Loucy (cell line): ENCODE measurements around the gene MACROD1.

ENCODE experiments used
- H2AFZ ChIP-seq: fragments of 200-600 bp; sonication (generic); 2 replicates; pipeline ENCODE4 v1.6.0; 2016; ENCODE audit warnings: antibody characterized with exemption, mild to moderate bottlenecking, low read length, moderate library complexity
- H3F3A ChIP-seq: fragments of 200-600 bp; 2 replicates; pipeline ENCODE4 v1.6.0; 2016; ENCODE audit warnings: antibody characterized with exemption, low read depth, mild to moderate bottlenecking
- H3K27me3 ChIP-seq: fragments of 200-600 bp; sonication (generic); 2 replicates; pipeline ENCODE4 v1.6.1; 2014; ENCODE audit warnings: low read length, mild to moderate bottlenecking; ENCODE audit not compliant: insufficient read depth, poor library complexity, severe bottlenecking
- H3K36me3 ChIP-seq: fragments of 200-600 bp; sonication (generic); 2 replicates; pipeline ENCODE4 v1.6.1; 2016; ENCODE audit warnings: low read length; ENCODE audit not compliant: insufficient read depth
- H3K4me1 ChIP-seq: fragments of 200-600 bp; sonication (generic); 2 replicates; pipeline ENCODE4 v1.5.1; 2014; ENCODE audit warnings: low read length, mild to moderate bottlenecking; ENCODE audit not compliant: insufficient read depth, poor library complexity, severe bottlenecking
- H3K4me2 ChIP-seq: fragments of 200-600 bp; sonication (generic); 2 replicates; pipeline ENCODE4 v1.6.0; 2014; ENCODE audit warnings: antibody characterized with exemption, low read length, low read depth, mild to moderate bottlenecking; ENCODE audit not compliant: poor library complexity, severe bottlenecking
- H3K4me3 ChIP-seq: fragments of 200-600 bp; sonication (generic); 2 replicates; pipeline ENCODE4 v1.5.1; 2014; ENCODE audit warnings: low read length, mild to moderate bottlenecking, mixed read lengths; ENCODE audit not compliant: poor library complexity, severe bottlenecking
- H3K79me2 ChIP-seq: fragments of 200-600 bp; sonication (generic); 2 replicates; pipeline ENCODE4 v1.6.1; 2014; ENCODE audit warnings: low read length; ENCODE audit not compliant: insufficient read depth
- H3K9ac ChIP-seq: fragments of 200-600 bp; sonication (generic); 2 replicates; pipeline ENCODE4 v1.6.0; 2014; ENCODE audit warnings: mild to moderate bottlenecking, low read depth, low read length, moderate library complexity; ENCODE audit not compliant: poor library complexity, severe bottlenecking
- H3K9me2 ChIP-seq: fragments of 200-600 bp; sonication (generic); replicated peaks from 2 replicates; pipeline ENCODE4 v1.6.1; 2016; ENCODE audit warnings: low read depth, low read length, mixed read lengths
- H3K9me3 ChIP-seq: fragments of 200-600 bp; sonication (generic); 2 replicates; pipeline ENCODE4 v1.6.1; 2014; ENCODE audit warnings: mild to moderate bottlenecking, antibody characterized with exemption, low read length, low read depth; ENCODE audit not compliant: insufficient read depth
- H4K20me1 ChIP-seq: fragments of 200-600 bp; sonication (generic); 2 replicates; pipeline ENCODE4 v1.6.0; 2014; ENCODE audit warnings: antibody characterized with exemption, low read length, mild to moderate bottlenecking; ENCODE audit not compliant: insufficient read depth, poor library complexity, severe bottlenecking
- EZH2phosphoT487 ChIP-seq: fragments of 200-600 bp; IDR thresholded peaks from 2 replicates; pipeline ENCODE4 v1.6.1; 2018; ENCODE audit warnings: antibody characterized with exemption, mild to moderate bottlenecking, moderate library complexity, borderline replicate concordance
- TF ChIP-seq, protein P1 (sequence below): fragments of 200-600 bp; sonication (generic); conservative IDR thresholded peaks from 2 replicates; pipeline ENCODE4 v1.5.1; 2014; ENCODE audit warnings: mild to moderate bottlenecking, antibody characterized with exemption, low read length

Gene MACROD1

DNA sequence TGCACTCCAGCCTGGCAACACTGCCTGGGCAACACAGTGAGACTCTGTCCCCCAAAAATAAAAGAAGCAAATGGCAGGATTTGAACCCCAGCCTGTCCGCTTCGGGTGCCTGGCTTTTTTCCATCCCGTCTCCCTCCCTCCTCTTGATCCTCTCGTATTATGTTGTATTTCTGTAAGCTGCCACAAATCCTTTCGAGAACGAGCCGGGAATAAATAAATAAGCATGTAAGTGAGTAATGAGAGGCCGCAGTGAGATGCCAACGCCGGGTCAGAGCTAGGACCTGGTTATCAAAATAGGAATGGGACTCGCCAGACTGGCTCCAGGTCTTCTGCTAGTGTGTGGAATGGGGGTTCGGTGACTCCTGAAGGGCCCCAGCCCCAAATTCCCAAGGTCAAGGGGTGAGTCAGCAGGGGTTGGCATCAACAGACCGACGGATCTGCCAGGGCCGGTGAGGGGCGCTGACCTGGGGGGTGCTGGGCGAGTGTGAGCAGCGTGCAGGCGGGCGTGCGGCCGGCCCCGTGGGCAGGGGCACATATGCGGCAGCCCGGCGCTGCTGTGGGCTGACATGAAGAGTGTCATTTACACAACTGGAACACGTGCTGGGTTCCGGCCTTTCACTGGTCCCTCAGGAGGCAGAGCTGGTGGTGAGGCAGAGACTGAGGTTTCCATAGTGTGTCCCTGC is 82.4 kb downstream of the MACROD1 start:
- no peaks in the 10 kb centered on the region for H3K27me3 ChIP-seq
- no peak overlapping the region for H3K4me2 ChIP-seq
- H4K20me1 ChIP-seq, result no peaks in the 10 kb centered on the region
- H3K9ac ChIP-seq, result no peak overlapping the region
- no peak overlapping the region for H3K4me3 ChIP-seq
- no peaks in the 10 kb centered on the region for H3F3A ChIP-seq
- H3K9me2 ChIP-seq, result no peaks in the 10 kb centered on the region
- H3K36me3 ChIP-seq, result no peaks in the 10 kb centered on the region
- no peaks in the 10 kb centered on the region for H3K9me3 ChIP-seq
- H2AFZ ChIP-seq, result no peak overlapping the region
- no peak for TF ChIP-seq EZH2phosphoT487
- TF ChIP-seq, protein P1, sequence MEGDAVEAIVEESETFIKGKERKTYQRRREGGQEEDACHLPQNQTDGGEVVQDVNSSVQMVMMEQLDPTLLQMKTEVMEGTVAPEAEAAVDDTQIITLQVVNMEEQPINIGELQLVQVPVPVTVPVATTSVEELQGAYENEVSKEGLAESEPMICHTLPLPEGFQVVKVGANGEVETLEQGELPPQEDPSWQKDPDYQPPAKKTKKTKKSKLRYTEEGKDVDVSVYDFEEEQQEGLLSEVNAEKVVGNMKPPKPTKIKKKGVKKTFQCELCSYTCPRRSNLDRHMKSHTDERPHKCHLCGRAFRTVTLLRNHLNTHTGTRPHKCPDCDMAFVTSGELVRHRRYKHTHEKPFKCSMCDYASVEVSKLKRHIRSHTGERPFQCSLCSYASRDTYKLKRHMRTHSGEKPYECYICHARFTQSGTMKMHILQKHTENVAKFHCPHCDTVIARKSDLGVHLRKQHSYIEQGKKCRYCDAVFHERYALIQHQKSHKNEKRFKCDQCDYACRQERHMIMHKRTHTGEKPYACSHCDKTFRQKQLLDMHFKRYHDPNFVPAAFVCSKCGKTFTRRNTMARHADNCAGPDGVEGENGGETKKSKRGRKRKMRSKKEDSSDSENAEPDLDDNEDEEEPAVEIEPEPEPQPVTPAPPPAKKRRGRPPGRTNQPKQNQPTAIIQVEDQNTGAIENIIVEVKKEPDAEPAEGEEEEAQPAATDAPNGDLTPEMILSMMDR, result no peak
- peaks cover 10% of the 10 kb centered on the region for H3K4me1 ChIP-seq
- H3K79me2 ChIP-seq, result no peaks in the 10 kb centered on the region

GRCh38 chr11:64081745-64082442 is 84.0 kb downstream of the MACROD1 start:
- H3K4me1 ChIP-seq, result peaks cover 10% of the 10 kb centered on the region
- no peaks in the 10 kb centered on the region for H3K9me3 ChIP-seq
- H3K36me3 ChIP-seq, result no peaks in the 10 kb centered on the region
- no peak for TF ChIP-seq EZH2phosphoT487
- TF ChIP-seq, protein P1, result no peak
- no peak overlapping the region for H3K4me3 ChIP-seq
- no peaks in the 10 kb centered on the region for H3K27me3 ChIP-seq
- no peaks in the 10 kb centered on the region for H3F3A ChIP-seq
- H3K9me2 ChIP-seq, result no peaks in the 10 kb centered on the region
- H3K4me2 ChIP-seq, result no peak overlapping the region
- H3K9ac ChIP-seq, result no peak overlapping the region
- H3K79me2 ChIP-seq, result no peaks in the 10 kb centered on the region
- no peaks in the 10 kb centered on the region for H4K20me1 ChIP-seq
- H2AFZ ChIP-seq, result no peak overlapping the region

DNA sequence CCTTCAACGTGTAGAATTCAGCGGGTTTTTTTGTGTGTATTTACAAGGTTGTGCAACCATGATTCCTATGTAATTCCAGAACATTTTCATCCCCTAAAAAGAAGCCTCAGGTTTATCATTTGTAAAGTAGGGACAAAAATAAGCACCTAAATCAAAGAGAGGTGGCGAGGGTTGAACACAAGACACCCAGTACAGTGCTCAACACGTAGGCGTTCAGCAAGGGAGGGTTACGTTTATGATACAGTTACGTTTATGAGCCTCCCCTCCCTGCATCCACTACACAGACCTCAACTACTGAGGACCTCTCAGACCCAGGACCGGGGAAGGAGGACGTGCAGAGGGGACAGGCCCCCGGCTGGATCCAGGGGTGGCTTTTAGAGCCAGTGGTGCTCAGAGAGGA is 85.5 kb downstream of the MACROD1 start:
- Histone ChIP-seq H3K9me2 (no peaks in the 10 kb centered on the region), H3K9me3 (no peaks in the 10 kb centered on the region), H3F3A (no peaks in the 10 kb centered on the region), H2AFZ (no peak overlapping the region), H4K20me1 (no peaks in the 10 kb centered on the region), H3K4me2 (no peak overlapping the region), H3K36me3 (no peaks in the 10 kb centered on the region), H3K4me3 (no peak overlapping the region), H3K27me3 (no peaks in the 10 kb centered on the region), H3K4me1 (peaks cover 6% of the 10 kb centered on the region), H3K9ac (no peak overlapping the region), H3K79me2 (no peaks in the 10 kb centered on the region)
- TF ChIP-seq, protein P1, result no peak
- TF ChIP-seq EZH2phosphoT487, result no peak
